GM10248 (cell line): Measurements from ENCODE around the gene SLC35C1.
"Not testable (repeated sequence)": the region's sequence is repeated elsewhere in the genome, so short reads cannot be mapped to it uniquely, and the experiment has no call there.

Source experiments
- CTCF ChIA-PET: fragments of 300-600 bp; sonication (Branson Sonifier 250); formaldehyde crosslinking; extraction: SDS; loops from one replicate; lab custom pipeline; 2021; ENCODE audit warnings: antibody characterized with exemption; lab: Yijun Ruan, JAX
- POLR2A ChIA-PET: fragments of 350-650 bp; sonication (Branson Sonifier 250); formaldehyde crosslinking; extraction: SDS; loops from one replicate; lab custom pipeline; 2020; ENCODE audit warnings: antibody characterized with exemption; lab: Yijun Ruan, JAX
- DNase-seq: peaks from one replicate; pipeline ENCODE4 v3.0.0; 2012; ENCODE audit errors: extremely low spot score
- CTCF ChIP-seq: IDR thresholded peaks from 2 replicates; pipeline ENCODE4 v1.5.1; 2012; ENCODE audit warnings: mild to moderate bottlenecking, low read depth; ENCODE audit errors: extremely low read depth, missing control alignments, control extremely low read depth

Gene SLC35C1

GRCh38 chr11:45803971-45804760 is 783 bp upstream of the SLC35C1 start:
- peak; percentile 59 for DNase-seq
- TF ChIP-seq CTCF, result no peak
- ChIA-PET POLR2A (no interaction called here), CTCF (interaction anchor here (1.0 to 4.9 kb wide), 2 partner anchors 33 to 38 kb away, joined by 3 to 23 read pairs; no protein-coding TSS in a partner anchor)

- no peak for DNase-seq
- POLR2A ChIA-PET, result no interaction called here
- CTCF ChIA-PET, result interaction anchor here (0.8 to 4.9 kb wide), 6 partner anchors 11 to 434 kb away, joined by 3 to 23 read pairs (median 4); no protein-coding TSS in a partner anchor
- no peak for TF ChIP-seq CTCF
These were observed 539 bp downstream of the SLC35C1 start for GRCh38 chr11:45805305-45806071.

GRCh38 chr11:45806072-45806933 is 1.4 kb downstream of the SLC35C1 start:
- no peak for DNase-seq
- POLR2A ChIA-PET, result no interaction called here
- CTCF ChIA-PET, result interaction anchor here (0.8 to 4.9 kb wide), 6 partner anchors 10 to 435 kb away, joined by 3 to 23 read pairs (median 4); no protein-coding TSS in a partner anchor
- no peak for TF ChIP-seq CTCF

GRCh38 chr11:45806937-45807791 is 2.2 kb downstream of the SLC35C1 start:
- ChIA-PET POLR2A (no interaction called here), CTCF (interaction anchor here (1.2 to 4.9 kb wide), 4 partner anchors 9 to 44 kb away, joined by 4 to 23 read pairs (median 7); no protein-coding TSS in a partner anchor)
- no peak for DNase-seq
- TF ChIP-seq CTCF, result no peak

GRCh38 chr11:45807792-45808238 is 2.9 kb downstream of the SLC35C1 start:
- CTCF ChIA-PET, result interaction anchor here (1.2 kb wide), 1 partner anchor 9 kb away, joined by 6 read pairs; no protein-coding TSS in a partner anchor
- DNase-seq, result no peak
- POLR2A ChIA-PET, result no interaction called here
- no peak for TF ChIP-seq CTCF

GRCh38 chr11:45808427-45808826 is 3.5 kb downstream of the SLC35C1 start:
- CTCF ChIA-PET, result interaction anchor here (1.2 kb wide), 1 partner anchor 8 kb away, joined by 6 read pairs; no protein-coding TSS in a partner anchor
- POLR2A ChIA-PET, DNase-seq: not testable (repeated sequence)
